Activated T-cell treated with anti-CD3 and anti-CD28 coated beads for 48 hours (primary cell): ENCODE data around the gene IFNK.

Experiments used
- DNase-seq: peaks from one replicate; pipeline ENCODE4 v3.0.0-alpha.2; 2020; ENCODE audit warnings: low read depth

Gene IFNK

GRCh38 chr9:27573634-27574590 is 49.8 kb downstream of the IFNK start:
- DNase-seq, result peak; percentile 86
